Measurements from ENCODE around the gene ANKRD31. TPM values are rescaled to one million over a fixed set of nuclear protein-coding genes. Genes with fewer than 3 reads are reported as not detected.
"Not testable (repeated sequence)": the region's sequence is repeated elsewhere in the genome, so short reads cannot be mapped to it uniquely, and the experiment has no call there.

The ANKRD31 gene
- total RNA-seq, 1 experiment from 2014 or later = 0.48 TPM

DNA sequence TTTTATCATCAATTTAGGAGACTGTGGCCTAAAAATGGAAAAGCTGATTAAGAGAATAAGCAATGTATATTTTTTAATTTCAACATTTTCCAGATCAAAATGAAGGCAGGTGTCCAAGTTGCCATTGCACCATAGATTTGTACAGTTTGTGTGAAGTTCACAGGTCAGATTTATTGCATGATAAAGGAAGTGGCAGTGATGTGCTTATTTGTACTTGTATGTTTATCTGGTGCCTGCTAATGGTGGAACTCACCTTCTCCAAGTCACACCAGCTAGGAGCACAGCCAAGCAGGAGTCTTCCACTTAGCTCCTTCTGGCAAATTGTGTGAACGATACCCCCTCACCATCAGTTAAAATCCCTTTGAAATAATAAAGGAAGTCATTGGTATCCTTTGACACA is 37.8 kb upstream of the ANKRD31 start:
- Histone ChIP-seq H2AFZ (no peak overlapping the region), H3F3A (ENCODE audit: insufficient read depth, low read depth) (0 out of 2 replicates have a peak, but pooled peaks cover 7% of the 10 kb centered on the region), H4K20me1 (ENCODE audit: insufficient read depth) (no peaks in the 10 kb centered on the region), H3K9me2 (ENCODE audit: insufficient read depth) (no peaks in the 10 kb centered on the region), H3K27me3 (ENCODE audit: insufficient read depth, low read depth) (no peaks in the 10 kb centered on the region), H3K36me3 (ENCODE audit: low read depth) (no peaks in the 10 kb centered on the region), H3K4me3 (no peak overlapping the region), H3K27ac (no peak overlapping the region), H3K4me2 (no peak overlapping the region), H3K9me3 (ENCODE audit: insufficient read depth, low read depth) (no peaks in the 10 kb centered on the region), H3K4me1 (replicated peaks; ENCODE audit: insufficient read depth) (peaks cover 18% of the 10 kb centered on the region), H3K79me2 (ENCODE audit: low read depth) (no peaks in the 10 kb centered on the region)
- TF ChIP-seq EZH2 (IDR thresholded peaks at IDR 0.05; ENCODE audit: low read depth) = no peak
- TF ChIP-seq CTCF (conservative IDR thresholded peaks at IDR 0.05) = no peak
- intact Hi-C loops (cut with micrococcal nuclease; ENCODE audit: unreplicated experiment) = no loop called here
- DNase-seq = no peak
- no TSS peak for BruUV-seq (replicated peaks)
- CTCF ChIA-PET = no interaction called here
- POLR2A ChIA-PET (ENCODE audit: unreplicated experiment) = no interaction called here

- H3K4me3 ChIP-seq; DNase-seq; H3K27ac ChIP-seq; H3K9me2 ChIP-seq (ENCODE audit: insufficient read depth); H3K9me3 ChIP-seq (ENCODE audit: insufficient read depth, low read depth); H2AFZ ChIP-seq; H3F3A ChIP-seq (ENCODE audit: insufficient read depth, low read depth); H4K20me1 ChIP-seq (ENCODE audit: insufficient read depth); H3K79me2 ChIP-seq (ENCODE audit: low read depth); H3K27me3 ChIP-seq (ENCODE audit: insufficient read depth, low read depth); POLR2A ChIA-PET (ENCODE audit: unreplicated experiment); BruUV-seq (replicated peaks); intact Hi-C loops (cut with micrococcal nuclease; ENCODE audit: unreplicated experiment); CTCF ChIA-PET; H3K4me2 ChIP-seq; H3K36me3 ChIP-seq (ENCODE audit: low read depth); H3K4me1 ChIP-seq (replicated peaks; ENCODE audit: insufficient read depth): not testable (repeated sequence)
Measured at GRCh38 chr5:75270605-75271004, 33.9 kb upstream of the ANKRD31 start.

DNA sequence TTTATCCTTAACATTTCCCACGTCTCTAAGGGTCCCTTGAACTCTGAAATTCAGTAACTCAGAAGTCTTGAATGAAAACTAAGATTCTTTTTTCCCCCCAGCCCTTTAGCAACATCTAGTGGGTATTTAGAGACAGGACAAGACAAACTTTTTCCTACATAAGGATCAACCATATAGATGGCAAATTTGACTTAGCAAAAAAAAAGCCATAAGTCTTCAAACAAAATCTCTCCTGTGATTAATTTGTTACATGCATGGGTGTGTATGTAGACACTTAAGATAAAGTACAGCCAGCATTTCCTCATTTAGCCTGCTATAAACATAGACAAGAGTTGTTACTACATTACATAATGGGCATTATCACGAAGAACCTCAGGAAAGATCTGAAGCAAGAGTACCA is 29.1 kb upstream of the ANKRD31 start:
- Histone ChIP-seq H3K9me2 (ENCODE audit: insufficient read depth) (no peaks in the 10 kb centered on the region), H3K27ac (no peak overlapping the region), H3K79me2 (ENCODE audit: low read depth) (no peaks in the 10 kb centered on the region), H4K20me1 (ENCODE audit: insufficient read depth) (no peaks in the 10 kb centered on the region), H3K27me3 (ENCODE audit: insufficient read depth, low read depth) (no peaks in the 10 kb centered on the region), H2AFZ (no peak overlapping the region), H3K36me3 (ENCODE audit: low read depth) (no peaks in the 10 kb centered on the region), H3F3A (ENCODE audit: insufficient read depth, low read depth) (no peaks in the 10 kb centered on the region), H3K9me3 (ENCODE audit: insufficient read depth, low read depth) (no peaks in the 10 kb centered on the region), H3K4me3 (no peak overlapping the region), H3K4me2 (no peak overlapping the region), H3K4me1 (replicated peaks; ENCODE audit: insufficient read depth) (no peaks in the 10 kb centered on the region)
- peak in 1 of 2 experiments; percentile 48 for DNase-seq
- intact Hi-C loops (cut with micrococcal nuclease; ENCODE audit: unreplicated experiment) = loop anchor here (1.0 to 10.0 kb wide), 7 partner anchors 29 to 1361 kb away; partner anchors contain the start of genes ANKRD31, GFM2, HMGCR and NSA2
- POLR2A ChIA-PET (ENCODE audit: unreplicated experiment) = no interaction called here
- BruUV-seq (replicated peaks) = no TSS peak
- CTCF ChIA-PET = interaction anchor here (1.1 to 1.2 kb wide), 2 partner anchors 71 to 341 kb away, joined by 4 read pairs; partner anchors contain the start of gene HMGCR
- TF ChIP-seq EZH2 (IDR thresholded peaks at IDR 0.05; ENCODE audit: low read depth) = no peak
- TF ChIP-seq CTCF (conservative IDR thresholded peaks at IDR 0.05) = peak; percentile 78

GRCh38 chr5:75262271-75262670 is 25.6 kb upstream of the ANKRD31 start:
- ChIA-PET CTCF (no interaction called here), POLR2A (ENCODE audit: unreplicated experiment) (no interaction called here)
- no peak overlapping the region for H3K4me3 ChIP-seq
- no peaks in the 10 kb centered on the region for H3K27me3 ChIP-seq (ENCODE audit: insufficient read depth, low read depth)
- no peak for TF ChIP-seq EZH2 (IDR thresholded peaks at IDR 0.05; ENCODE audit: low read depth)
- H4K20me1 ChIP-seq (ENCODE audit: insufficient read depth) = no peaks in the 10 kb centered on the region
- no peak for DNase-seq
- no peaks in the 10 kb centered on the region for H3K4me1 ChIP-seq (replicated peaks; ENCODE audit: insufficient read depth)
- no peaks in the 10 kb centered on the region for H3K9me2 ChIP-seq (ENCODE audit: insufficient read depth)
- no peak overlapping the region for H3K27ac ChIP-seq
- H3K4me2 ChIP-seq = no peak overlapping the region
- H2AFZ ChIP-seq = no peak overlapping the region
- H3K36me3 ChIP-seq (ENCODE audit: low read depth) = no peaks in the 10 kb centered on the region
- no peaks in the 10 kb centered on the region for H3K79me2 ChIP-seq (ENCODE audit: low read depth)
- H3K9me3 ChIP-seq (ENCODE audit: insufficient read depth, low read depth) = no peaks in the 10 kb centered on the region
- intact Hi-C loops (cut with micrococcal nuclease; ENCODE audit: unreplicated experiment) = loop anchor here (10.0 kb wide), 2 partner anchors 497 to 1357 kb away; partner anchors contain the start of genes GFM2 and NSA2
- no peaks in the 10 kb centered on the region for H3F3A ChIP-seq (ENCODE audit: insufficient read depth, low read depth)
- BruUV-seq (replicated peaks) = no TSS peak

Measured in PC-9 (cell line).